B cell (primary cell): Measurements from ENCODE around the gene MEIS2.

Experiments
- CTCF ChIP-seq: fragments of 200-600 bp; IDR thresholded peaks from one replicate; pipeline ENCODE4 v1.8.0; 2022; ENCODE audit warnings: antibody characterized with exemption, mild to moderate bottlenecking
- EZH2 ChIP-seq: IDR thresholded peaks from 2 replicates; pipeline ENCODE4 v1.6.1; 2012; ENCODE audit warnings: borderline replicate concordance, low read depth, mild to moderate bottlenecking, moderate library complexity, low read length; ENCODE audit not compliant: insufficient read depth, poor library complexity, severe bottlenecking

GRCh38 chr15:37054336-37054735, 46.0 kb downstream of the MEIS2 start:
- TF ChIP-seq EZH2 (no peak), CTCF (no peak)
